Measurements from ENCODE around the gene ADSL.

ADSL gene

DNA sequence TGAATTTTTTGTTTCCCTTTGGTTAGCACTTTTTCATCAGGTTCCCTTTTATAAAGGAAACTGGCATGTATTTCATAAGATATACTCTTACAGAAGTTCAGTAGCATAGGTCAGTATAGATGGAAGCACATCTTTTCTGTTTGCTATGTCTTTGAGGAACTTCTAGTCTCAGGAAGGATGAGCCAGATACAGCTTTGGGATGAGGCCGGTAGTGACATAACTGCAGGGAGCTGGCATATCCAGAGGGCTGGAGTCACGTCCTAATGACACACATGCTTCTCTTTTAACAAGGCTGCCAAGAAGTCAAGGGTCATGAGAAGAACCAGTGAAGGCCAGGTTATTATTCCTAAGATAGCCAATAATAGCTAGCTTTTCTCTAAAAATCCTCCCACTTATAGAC, 33.3 kb upstream of the ADSL start:
- ChIA-PET POLR2A (no interaction called here), CTCF (no interaction called here)
- no peak for DNase-seq (ENCODE audit: low read depth, low spot score)
- no peak overlapping the region for H3K4me3 ChIP-seq (ENCODE audit: low read depth, low read length)
- TF ChIP-seq, protein P1, sequence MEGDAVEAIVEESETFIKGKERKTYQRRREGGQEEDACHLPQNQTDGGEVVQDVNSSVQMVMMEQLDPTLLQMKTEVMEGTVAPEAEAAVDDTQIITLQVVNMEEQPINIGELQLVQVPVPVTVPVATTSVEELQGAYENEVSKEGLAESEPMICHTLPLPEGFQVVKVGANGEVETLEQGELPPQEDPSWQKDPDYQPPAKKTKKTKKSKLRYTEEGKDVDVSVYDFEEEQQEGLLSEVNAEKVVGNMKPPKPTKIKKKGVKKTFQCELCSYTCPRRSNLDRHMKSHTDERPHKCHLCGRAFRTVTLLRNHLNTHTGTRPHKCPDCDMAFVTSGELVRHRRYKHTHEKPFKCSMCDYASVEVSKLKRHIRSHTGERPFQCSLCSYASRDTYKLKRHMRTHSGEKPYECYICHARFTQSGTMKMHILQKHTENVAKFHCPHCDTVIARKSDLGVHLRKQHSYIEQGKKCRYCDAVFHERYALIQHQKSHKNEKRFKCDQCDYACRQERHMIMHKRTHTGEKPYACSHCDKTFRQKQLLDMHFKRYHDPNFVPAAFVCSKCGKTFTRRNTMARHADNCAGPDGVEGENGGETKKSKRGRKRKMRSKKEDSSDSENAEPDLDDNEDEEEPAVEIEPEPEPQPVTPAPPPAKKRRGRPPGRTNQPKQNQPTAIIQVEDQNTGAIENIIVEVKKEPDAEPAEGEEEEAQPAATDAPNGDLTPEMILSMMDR (IDR thresholded peaks at IDR 0.05; ENCODE audit: insufficient read depth, low read length, missing control alignments): no peak

DNA sequence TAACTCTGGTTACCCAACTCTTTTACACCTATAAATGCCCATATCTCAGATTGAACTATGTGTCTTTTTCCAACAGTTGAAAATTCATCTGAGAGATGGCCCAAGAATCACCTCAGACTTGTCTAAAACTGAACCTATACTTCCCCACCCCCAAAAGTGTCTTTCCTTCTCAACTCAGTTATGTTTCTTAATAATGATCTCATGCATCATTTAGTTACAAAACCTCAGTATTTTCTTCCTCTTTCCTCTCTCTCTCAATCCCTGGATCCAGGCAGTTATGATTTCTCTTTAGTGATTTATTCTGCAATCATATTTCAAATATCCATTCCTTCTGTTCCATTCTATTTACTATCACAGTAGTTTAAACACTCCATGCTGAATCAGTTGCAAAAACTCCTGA, 32.3 kb upstream of the ADSL start:
- POLR2A ChIA-PET: no interaction called here
- DNase-seq (ENCODE audit: low read depth, low spot score): no peak
- H3K4me3 ChIP-seq (ENCODE audit: low read depth, low read length): no peak overlapping the region
- TF ChIP-seq, protein P1 (IDR thresholded peaks at IDR 0.05; ENCODE audit: insufficient read depth, low read length, missing control alignments): no peak
- CTCF ChIA-PET: no interaction called here

DNA sequence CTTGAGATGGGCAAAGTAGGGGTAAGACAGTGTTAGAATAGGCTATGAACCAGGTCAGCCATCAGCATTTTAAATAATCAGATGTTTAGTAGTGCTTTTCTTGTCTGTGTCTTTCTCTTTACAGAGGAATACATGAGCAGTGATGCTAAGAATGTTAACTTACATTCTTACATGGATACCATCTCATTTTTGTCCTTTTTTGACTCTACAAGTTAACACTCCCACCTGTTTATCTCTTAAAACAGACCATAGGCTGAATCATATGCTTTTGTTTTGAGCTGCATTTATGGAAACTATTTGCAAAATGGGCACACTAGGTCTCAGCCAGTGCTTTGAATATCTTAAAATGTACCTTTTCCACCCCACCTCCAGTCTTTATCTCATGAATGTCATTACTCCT, 25.6 kb upstream of the ADSL start:
- DNase-seq (ENCODE audit: low read depth, low spot score): no peak

GRCh38 chr22:40322021-40322420, 24.3 kb upstream of the ADSL start:
- TF ChIP-seq, protein P1 (IDR thresholded peaks at IDR 0.05; ENCODE audit: insufficient read depth, low read length, missing control alignments): no peak
- H3K4me3 ChIP-seq (ENCODE audit: low read depth, low read length): no peak overlapping the region
- ChIA-PET CTCF (no interaction called here), POLR2A (no interaction called here)
- DNase-seq (ENCODE audit: low read depth, low spot score): no peak

More for the DNA sequence above, 25.6 kb upstream of the ADSL start:
- CTCF ChIA-PET: no interaction called here
- no peak overlapping the region for H3K4me3 ChIP-seq (ENCODE audit: low read depth, low read length)
- POLR2A ChIA-PET: no interaction called here
- TF ChIP-seq, protein P1 (IDR thresholded peaks at IDR 0.05; ENCODE audit: insufficient read depth, low read length, missing control alignments): no peak

DNA sequence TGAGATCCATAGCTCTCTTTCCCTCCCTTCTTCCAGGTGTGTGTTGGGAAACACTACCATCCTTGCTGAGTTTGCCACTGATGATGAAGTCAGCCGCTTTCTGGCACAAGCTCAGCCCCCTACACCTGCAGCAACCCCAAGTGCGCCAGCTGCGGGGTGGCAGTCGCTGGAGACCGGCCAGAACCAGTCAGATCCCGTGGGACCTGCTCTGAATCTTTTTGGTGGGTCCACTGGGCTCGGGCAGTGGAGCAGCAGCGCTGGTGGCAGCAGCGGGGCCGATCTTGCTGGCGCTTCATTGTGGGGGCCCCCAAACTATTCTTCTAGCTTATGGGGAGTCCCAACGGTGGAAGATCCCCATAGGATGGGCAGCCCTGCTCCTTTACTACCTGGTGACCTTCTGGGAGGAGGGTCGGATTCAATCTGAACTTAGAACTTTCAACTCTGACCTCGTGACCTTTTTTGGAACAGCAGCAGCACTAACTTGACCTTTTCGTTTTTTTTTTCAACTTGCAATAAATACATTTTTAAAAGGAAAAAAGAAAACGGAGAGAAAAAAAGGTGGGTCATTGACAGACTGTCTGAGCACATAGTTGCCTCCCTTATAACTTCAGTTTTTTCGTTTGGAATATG, 23.4 kb upstream of the ADSL start:
- no peak overlapping the region for H3K4me3 ChIP-seq (ENCODE audit: low read depth, low read length)
- no peak for DNase-seq (ENCODE audit: low read depth, low spot score)
- CTCF ChIA-PET: no interaction called here
- POLR2A ChIA-PET: no interaction called here
- TF ChIP-seq, protein P1 (IDR thresholded peaks at IDR 0.05; ENCODE audit: insufficient read depth, low read length, missing control alignments): no peak

GRCh38 chr22:40323681-40324171, 22.6 kb upstream of the ADSL start:
- no peak for DNase-seq (ENCODE audit: low read depth, low spot score)
- TF ChIP-seq, protein P1 (IDR thresholded peaks at IDR 0.05; ENCODE audit: insufficient read depth, low read length, missing control alignments): no peak
- CTCF ChIA-PET: no interaction called here
- POLR2A ChIA-PET: no interaction called here
- no peak overlapping the region for H3K4me3 ChIP-seq (ENCODE audit: low read depth, low read length)

All from AG04449 (cell line).